Kidney (tissue), 14 donors: Measurements from ENCODE around the gene VOPP1. TPM values are rescaled to one million over a fixed set of nuclear protein-coding genes. Genes with fewer than 3 reads are reported as not detected.
A peak's percentile ranks its signal among the peaks of the same experiment; 100 is the strongest.

ENCODE experiments used
- DNase-seq, 5 donors: peaks; one replicate each; pipeline ENCODE4 v3.0.0-alpha.2; 2013 to 2020
- FAIRE-seq: peaks from 2 replicates; lab custom pipeline; 2012; peaks lifted over from hg19 to GRCh38; lab: Jason Lieb, UNC
- H3K27ac ChIP-seq, 2 donors: one replicate each; pipeline ENCODE4 v1.7.0; 2013; ENCODE audit warnings: low read depth in 2 of 2, low read length in 2 of 2, inconsistent platforms in 1 of 2
- H3K27me3 ChIP-seq: one replicate; pipeline ENCODE4 v1.7.1; 2013; ENCODE audit warnings: low read length, inconsistent platforms; ENCODE audit not compliant: control insufficient read depth, insufficient read depth
- H3K36me3 ChIP-seq, 3 donors: one replicate each; pipeline versions ENCODE4 v1.7.0 to v1.7.1; 2013; ENCODE audit warnings: low read length in 3 of 3, control low read depth in 1 of 3, inconsistent platforms in 1 of 3; ENCODE audit not compliant: insufficient read depth in 3 of 3, control insufficient read depth in 2 of 3
- H3K4me1 ChIP-seq, 3 donors: one replicate each; pipeline versions ENCODE4 v1.7.0 to v1.7.1; 2013; ENCODE audit warnings: low read length in 3 of 3, inconsistent platforms in 1 of 3, low read depth in 1 of 3; ENCODE audit not compliant: control insufficient read depth in 2 of 3, insufficient read depth in 2 of 3
- H3K4me3 ChIP-seq, 3 donors: one replicate each; pipeline versions ENCODE4 v1.7.0 to v1.8.1; 2013; ENCODE audit warnings: low read length in 3 of 3, control low read depth in 1 of 3, inconsistent platforms in 1 of 3
- H3K9ac ChIP-seq, 3 donors: one replicate each; pipeline versions ENCODE4 v1.7.0 to v1.7.1; 2013; ENCODE audit warnings: low read length in 3 of 3, control low read depth in 1 of 3, inconsistent platforms in 1 of 3
- H3K9me3 ChIP-seq, 3 donors: one replicate each; pipeline versions ENCODE4 v1.7.0 to v1.7.1; 2013; ENCODE audit warnings: low read length in 3 of 3, control low read depth in 1 of 3, inconsistent platforms in 1 of 3; ENCODE audit not compliant: control insufficient read depth in 2 of 3, insufficient read depth in 1 of 3
- intact Hi-C: fragments of 100-400 bp; cut with DNase I; formaldehyde crosslinking; loops from one replicate; pipeline ENCODE4 v1.11.1; 2022
- polyA plus RNA-seq: library from polyadenylated mRNA; stranded (reverse); fragments of 350-450 nt; fragmentation: Illumina TruSeq; extraction: RNeasy Lipid Tissue Mini Kit (QIAGEN cat#74804); gene quantifications from one replicate; pipeline ENCODE4 v1.2.3, GENCODE V29; 2014; ENCODE audit warnings: low read depth, low replicate concordance; ENCODE audit not compliant: insufficient read depth
- total RNA-seq: library from RNA; stranded (reverse); fragmentation: NEBNext Ultra II Directional; extraction: Animal tissue kit (Norgen Biotek cat#: 25700); gene quantifications from one replicate; pipeline ENCODE4 v1.2.1, GENCODE V29; 2021
- TF ChIP-seq, protein P1 (sequence below): IDR thresholded peaks from 3 replicates; pipeline ENCODE4 v1.5.1; 2012; ENCODE audit warnings: mild to moderate bottlenecking, moderate library complexity, borderline replicate concordance; ENCODE audit not compliant: insufficient read depth; ENCODE audit errors: extremely low read depth
- donor health status: control.
- donor health status: control.
- donor health status: control.
- donor health status: control.
- donor health status: control.
- donor health status: DM: yes; HTN: yes; CAD: no.
- donor health status: Normal renal cell carcinoma (clear cell type).

The VOPP1 gene
- total and polyA plus RNA-seq, 2 donors from 2014 or later = 47.3 to 98.7 TPM

DNA sequence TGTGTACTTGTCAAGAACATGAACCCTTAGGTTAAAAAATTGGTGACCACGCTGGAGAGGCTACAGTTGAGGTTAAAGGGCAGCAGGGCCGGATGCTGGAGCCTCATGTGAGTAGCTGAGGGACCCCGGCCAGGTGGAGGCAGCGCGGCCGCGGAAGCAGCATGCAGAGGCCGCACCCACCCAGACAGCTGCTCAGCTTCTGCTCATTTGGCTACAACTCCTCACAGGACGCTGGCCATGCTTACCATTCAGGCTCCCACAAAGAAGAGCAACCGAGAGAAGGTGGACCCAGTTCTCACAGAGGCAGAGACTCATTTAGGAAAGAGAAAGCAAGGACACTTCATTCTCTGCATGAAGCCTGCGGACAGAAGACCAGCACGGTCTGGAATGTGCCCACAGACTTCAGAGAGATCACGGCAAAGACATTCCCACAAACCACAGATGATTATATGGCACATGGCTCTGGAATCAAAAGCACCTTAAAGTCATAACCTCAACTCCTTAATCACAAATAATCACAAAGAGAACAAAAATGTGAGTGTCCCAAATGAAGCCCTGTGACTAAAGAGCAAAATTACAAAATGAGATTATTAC lies 94.4 kb downstream of the VOPP1 start:
- intact Hi-C loops = no loop called here
- no peaks in the 10 kb centered on the region for H3K27me3 ChIP-seq
- H3K27ac ChIP-seq = no peak overlapping the region
- no peak overlapping the region for H3K9ac ChIP-seq
- H3K4me3 ChIP-seq = no peak overlapping the region
- DNase-seq (peak in 2 of 5 donors; percentile 11 to 31), FAIRE-seq (no peak)
- no peaks in the 10 kb centered on the region for H3K9me3 ChIP-seq
- TF ChIP-seq, protein P1, sequence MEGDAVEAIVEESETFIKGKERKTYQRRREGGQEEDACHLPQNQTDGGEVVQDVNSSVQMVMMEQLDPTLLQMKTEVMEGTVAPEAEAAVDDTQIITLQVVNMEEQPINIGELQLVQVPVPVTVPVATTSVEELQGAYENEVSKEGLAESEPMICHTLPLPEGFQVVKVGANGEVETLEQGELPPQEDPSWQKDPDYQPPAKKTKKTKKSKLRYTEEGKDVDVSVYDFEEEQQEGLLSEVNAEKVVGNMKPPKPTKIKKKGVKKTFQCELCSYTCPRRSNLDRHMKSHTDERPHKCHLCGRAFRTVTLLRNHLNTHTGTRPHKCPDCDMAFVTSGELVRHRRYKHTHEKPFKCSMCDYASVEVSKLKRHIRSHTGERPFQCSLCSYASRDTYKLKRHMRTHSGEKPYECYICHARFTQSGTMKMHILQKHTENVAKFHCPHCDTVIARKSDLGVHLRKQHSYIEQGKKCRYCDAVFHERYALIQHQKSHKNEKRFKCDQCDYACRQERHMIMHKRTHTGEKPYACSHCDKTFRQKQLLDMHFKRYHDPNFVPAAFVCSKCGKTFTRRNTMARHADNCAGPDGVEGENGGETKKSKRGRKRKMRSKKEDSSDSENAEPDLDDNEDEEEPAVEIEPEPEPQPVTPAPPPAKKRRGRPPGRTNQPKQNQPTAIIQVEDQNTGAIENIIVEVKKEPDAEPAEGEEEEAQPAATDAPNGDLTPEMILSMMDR = no peak
- H3K4me1 ChIP-seq = no peaks in the 10 kb centered on the region
- no peaks in the 10 kb centered on the region for H3K36me3 ChIP-seq

DNA sequence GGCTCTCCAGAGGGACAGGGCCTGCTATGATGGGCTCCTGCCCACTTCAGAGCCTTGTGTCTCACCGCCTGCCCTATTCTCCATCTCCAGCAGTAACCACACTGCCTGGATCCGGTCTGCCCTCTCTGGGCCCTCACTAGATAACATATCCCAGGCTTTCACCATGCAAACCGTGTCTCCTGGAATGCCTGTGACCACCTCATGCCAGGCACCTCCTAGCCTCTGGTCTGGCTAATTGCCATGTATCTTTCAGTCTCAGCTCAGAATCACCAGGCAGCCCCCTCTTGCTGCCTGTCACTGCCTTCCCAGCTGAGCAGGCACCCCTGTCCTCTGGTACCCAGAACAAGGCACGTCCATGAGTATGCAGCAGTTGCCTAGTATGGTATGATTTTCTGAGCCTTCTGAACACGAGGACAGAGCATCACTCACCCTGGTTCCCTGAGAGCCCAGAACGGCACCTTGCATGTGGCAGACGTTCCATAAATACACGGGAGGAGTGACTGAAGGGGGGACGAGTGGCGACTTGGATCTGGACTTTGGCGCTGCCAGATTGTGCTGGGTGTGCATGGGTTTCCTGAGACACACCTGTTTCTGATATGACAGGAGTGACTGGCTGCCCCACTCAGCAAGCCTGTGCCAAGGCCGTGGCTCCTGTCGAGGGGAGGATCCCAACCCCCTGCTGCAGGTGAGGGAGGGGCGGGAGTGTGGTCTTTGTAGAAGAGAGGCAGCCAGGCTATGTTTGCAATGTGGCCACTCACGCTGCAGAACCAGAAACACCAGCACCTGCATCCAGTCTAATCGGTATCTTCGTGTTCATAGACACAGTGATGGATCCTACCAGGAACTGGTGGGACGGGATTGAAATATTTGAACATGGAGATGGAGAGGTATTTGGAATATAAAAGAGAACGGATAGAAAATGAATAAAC lies 95.2 kb downstream of the VOPP1 start:
- DNase-seq (peak in 2 of 5 donors; percentile 13 to 55), FAIRE-seq (no peak)
- no peak overlapping the region for H3K9ac ChIP-seq
- no peaks in the 10 kb centered on the region for H3K4me1 ChIP-seq
- intact Hi-C loops = no loop called here
- no peaks in the 10 kb centered on the region for H3K27me3 ChIP-seq
- no peak overlapping the region for H3K27ac ChIP-seq
- H3K36me3 ChIP-seq = no peaks in the 10 kb centered on the region
- H3K4me3 ChIP-seq = no peak overlapping the region
- TF ChIP-seq, protein P1 = no peak
- H3K9me3 ChIP-seq = no peaks in the 10 kb centered on the region

DNA sequence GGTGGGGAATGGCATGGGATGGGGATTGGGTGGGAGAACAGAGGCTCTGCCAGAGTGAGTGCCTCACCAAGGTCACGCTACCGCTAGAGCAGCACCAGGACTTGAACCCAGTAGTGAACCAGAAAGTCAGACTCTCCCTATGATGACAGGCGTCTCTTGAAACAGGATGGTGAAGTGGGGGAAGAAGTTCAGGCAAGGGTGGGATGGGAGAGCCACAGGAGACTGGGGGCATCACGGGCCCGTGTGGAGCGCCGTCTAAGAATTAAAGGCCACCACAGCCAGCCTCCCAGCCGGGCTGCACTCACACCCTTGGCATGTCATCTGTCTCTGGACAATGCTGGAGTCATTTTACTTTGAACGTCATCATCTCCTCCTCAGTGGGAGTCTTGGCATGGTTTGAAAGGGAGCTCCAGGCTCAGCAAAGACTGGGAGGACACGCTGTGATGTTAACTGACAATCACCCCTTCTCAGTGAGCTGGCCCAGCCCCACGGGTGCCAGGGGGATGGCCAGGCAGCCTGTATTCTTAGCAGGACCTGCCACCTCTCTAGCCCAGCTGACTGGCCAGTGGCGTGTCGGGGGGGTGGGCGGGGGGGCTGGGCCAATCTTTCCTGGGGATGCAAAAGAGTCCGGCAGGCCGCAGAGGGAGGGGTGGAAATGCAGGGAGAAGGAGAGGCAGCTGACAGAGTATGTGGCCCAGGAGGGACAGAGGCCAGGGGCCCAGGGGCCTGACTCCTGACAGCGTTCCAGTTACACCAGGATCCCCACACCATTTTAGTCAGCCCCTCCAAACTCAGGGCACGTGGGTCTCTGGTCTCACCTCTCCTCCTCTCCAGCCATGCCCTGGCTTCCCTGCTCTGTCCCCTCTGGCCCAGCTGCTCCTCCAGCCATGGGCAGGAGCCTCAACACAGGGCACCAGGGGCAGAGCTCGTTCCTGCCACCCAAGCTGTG lies 96.2 kb downstream of the VOPP1 start:
- intact Hi-C loops = no loop called here
- H3K4me3 ChIP-seq = no peak overlapping the region
- H3K27me3 ChIP-seq = no peaks in the 10 kb centered on the region
- no peak overlapping the region for H3K9ac ChIP-seq
- TF ChIP-seq, protein P1 = no peak
- H3K9me3 ChIP-seq = no peaks in the 10 kb centered on the region
- H3K27ac ChIP-seq = no peak overlapping the region
- H3K36me3 ChIP-seq = no peaks in the 10 kb centered on the region
- DNase-seq (peak in 2 of 5 donors; percentile 18 to 46), FAIRE-seq (no peak)
- H3K4me1 ChIP-seq = no peaks in the 10 kb centered on the region
